Prostate gland (tissue), 2 donors: ENCODE measurements around the gene EXOSC2. TPM values are rescaled to one million over a fixed set of nuclear protein-coding genes. Genes with fewer than 3 reads are reported as not detected.
"Not testable (repeated sequence)": the region's sequence is repeated elsewhere in the genome, so short reads cannot be mapped to it uniquely, and the experiment has no call there.

ENCODE experiments used
- DNase-seq: peaks from one replicate; pipeline ENCODE4 v3.0.0-alpha.2; 2019; ENCODE audit warnings: low spot score
- H3K27ac ChIP-seq, 2 donors: fragments of 200-600 bp; sonication (generic); 2 replicates each; pipeline ENCODE4 v1.5.1; 2017 to 2019
- H3K27me3 ChIP-seq: fragments of 200-600 bp; sonication (generic); replicated peaks from 2 replicates; pipeline ENCODE4 v1.5.1; 2019; ENCODE audit not compliant: insufficient read depth
- H3K36me3 ChIP-seq, 2 donors: fragments of 200-600 bp; sonication (generic); 1 replicate in 1 of 2; 2 replicates in 1 of 2; pipeline versions ENCODE4 v1.5.1 to v1.8.1; 2017 to 2019
- H3K4me1 ChIP-seq: fragments of 200-600 bp; sonication (generic); replicated peaks from 2 replicates; pipeline ENCODE4 v1.5.1; 2019
- H3K4me3 ChIP-seq, 2 donors: fragments of 200-600 bp; sonication (generic); 2 replicates each; pipeline ENCODE4 v1.5.1; 2017 to 2019
- H3K9me3 ChIP-seq: fragments of 200-600 bp; sonication (generic); 2 replicates; pipeline ENCODE4 v1.5.1; 2017
- POLR2A ChIP-seq: fragments of 450-650 bp; IDR thresholded peaks from one replicate; pipeline ENCODE4 v1.6.1; 2016; ENCODE audit warnings: antibody characterized with exemption, mild to moderate bottlenecking
- POLR2AphosphoS5 ChIP-seq: sonication (generic); formaldehyde crosslinking; IDR thresholded peaks from one replicate; pipeline ENCODE4 v1.6.1; 2017; ENCODE audit warnings: antibody characterized with exemption
- WGBS: methylation state at CpG from one replicate; pipeline ENCODE4 v1.1.5; 2018; 5-methylcytosine and 5-hydroxymethylcytosine counted together
- intact Hi-C: fragments of 100-400 bp; cut with DNase I; formaldehyde crosslinking; loops from one replicate; pipeline ENCODE4 v1.14.2; 2022
- total RNA-seq, 2 donors: library from RNA; depleted of rRNA; stranded (reverse); fragments of >200 nt; gene quantifications; one replicate each; pipeline ENCODE4 v1.1.0, GENCODE V29; 2016
- TF ChIP-seq, protein P1 (sequence below), 4 experiments: fragments of 200-600 bp in 2 of 4; fragments of 450-650 bp in 2 of 4; sonication (generic) in 2 of 4; IDR thresholded peaks; 1 replicate in 3 of 4; 2 replicates in 1 of 4; pipeline ENCODE4 v1.5.1; 2016 to 2019; ENCODE audit warnings: antibody characterized with exemption in 4 of 4, mild to moderate bottlenecking in 2 of 4, moderate library complexity in 2 of 4

EXOSC2 gene
- total RNA-seq, 2 donors from 2014 or later: 18.4 to 22.7 TPM

DNA sequence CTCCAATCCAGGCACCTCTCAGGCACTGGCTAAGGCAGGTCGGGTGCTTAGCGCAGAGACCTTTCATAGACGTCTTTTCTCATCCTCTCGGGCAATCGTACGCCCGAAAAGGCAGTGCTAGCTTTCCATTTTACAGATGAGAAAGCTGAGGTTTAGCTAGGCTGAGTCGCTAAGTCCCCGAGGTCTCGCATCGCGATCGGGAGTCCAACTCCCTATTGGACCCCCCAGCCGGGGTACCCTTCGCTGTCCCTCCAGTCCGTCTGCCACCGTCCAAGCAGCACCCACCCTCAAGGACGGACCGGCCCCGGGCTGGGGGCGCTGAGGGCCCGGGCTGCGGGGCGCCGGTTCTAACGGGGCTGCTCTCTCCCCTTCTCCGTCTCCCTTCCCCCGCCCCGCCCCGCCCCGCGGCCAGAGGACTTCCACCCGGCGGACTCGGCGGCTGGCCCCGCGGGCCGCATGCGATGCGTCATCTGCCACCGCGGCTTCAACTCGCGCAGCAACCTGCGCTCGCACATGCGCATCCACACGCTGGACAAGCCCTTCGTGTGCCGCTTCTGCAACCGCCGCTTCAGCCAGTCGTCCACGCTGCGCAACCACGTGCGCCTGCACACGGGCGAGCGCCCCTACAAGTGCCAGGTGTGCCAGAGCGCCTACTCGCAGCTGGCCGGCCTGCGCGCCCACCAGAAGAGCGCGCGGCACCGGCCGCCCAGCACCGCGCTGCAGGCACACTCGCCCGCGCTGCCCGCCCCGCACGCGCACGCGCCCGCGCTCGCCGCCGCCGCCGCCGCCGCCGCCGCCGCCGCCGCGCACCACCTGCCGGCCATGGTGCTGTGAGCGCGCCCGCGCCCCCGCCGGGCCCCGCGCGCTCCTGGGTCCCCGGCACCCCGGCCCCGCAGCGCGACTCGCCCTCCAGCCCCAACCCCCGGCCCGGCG is 12.5 kb upstream of the EXOSC2 start:
- 3% methylated on average over 76 of the region's 116 CpGs for WGBS
- Histone ChIP-seq H3K27ac (no peak overlapping the region), H3K4me3 (peak overlapping the region; percentile 36 to 46), H3K27me3 (no peaks in the 10 kb centered on the region), H3K36me3 (no peaks in the 10 kb centered on the region), H3K9me3 (no peaks in the 10 kb centered on the region), H3K4me1 (peaks cover 5% of the 10 kb centered on the region)
- DNase-seq: peak; percentile 41
- TF ChIP-seq, protein P1, sequence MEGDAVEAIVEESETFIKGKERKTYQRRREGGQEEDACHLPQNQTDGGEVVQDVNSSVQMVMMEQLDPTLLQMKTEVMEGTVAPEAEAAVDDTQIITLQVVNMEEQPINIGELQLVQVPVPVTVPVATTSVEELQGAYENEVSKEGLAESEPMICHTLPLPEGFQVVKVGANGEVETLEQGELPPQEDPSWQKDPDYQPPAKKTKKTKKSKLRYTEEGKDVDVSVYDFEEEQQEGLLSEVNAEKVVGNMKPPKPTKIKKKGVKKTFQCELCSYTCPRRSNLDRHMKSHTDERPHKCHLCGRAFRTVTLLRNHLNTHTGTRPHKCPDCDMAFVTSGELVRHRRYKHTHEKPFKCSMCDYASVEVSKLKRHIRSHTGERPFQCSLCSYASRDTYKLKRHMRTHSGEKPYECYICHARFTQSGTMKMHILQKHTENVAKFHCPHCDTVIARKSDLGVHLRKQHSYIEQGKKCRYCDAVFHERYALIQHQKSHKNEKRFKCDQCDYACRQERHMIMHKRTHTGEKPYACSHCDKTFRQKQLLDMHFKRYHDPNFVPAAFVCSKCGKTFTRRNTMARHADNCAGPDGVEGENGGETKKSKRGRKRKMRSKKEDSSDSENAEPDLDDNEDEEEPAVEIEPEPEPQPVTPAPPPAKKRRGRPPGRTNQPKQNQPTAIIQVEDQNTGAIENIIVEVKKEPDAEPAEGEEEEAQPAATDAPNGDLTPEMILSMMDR (IDR thresholded peaks at IDR 0.05): no peak
- no peak for TF ChIP-seq POLR2AphosphoS5
- no peak for TF ChIP-seq POLR2A
- intact Hi-C loops: loop anchor here (5.0 to 10.0 kb wide), 2 partner anchors 106 to 574 kb away; partner anchors contain the start of gene FUBP3

DNA sequence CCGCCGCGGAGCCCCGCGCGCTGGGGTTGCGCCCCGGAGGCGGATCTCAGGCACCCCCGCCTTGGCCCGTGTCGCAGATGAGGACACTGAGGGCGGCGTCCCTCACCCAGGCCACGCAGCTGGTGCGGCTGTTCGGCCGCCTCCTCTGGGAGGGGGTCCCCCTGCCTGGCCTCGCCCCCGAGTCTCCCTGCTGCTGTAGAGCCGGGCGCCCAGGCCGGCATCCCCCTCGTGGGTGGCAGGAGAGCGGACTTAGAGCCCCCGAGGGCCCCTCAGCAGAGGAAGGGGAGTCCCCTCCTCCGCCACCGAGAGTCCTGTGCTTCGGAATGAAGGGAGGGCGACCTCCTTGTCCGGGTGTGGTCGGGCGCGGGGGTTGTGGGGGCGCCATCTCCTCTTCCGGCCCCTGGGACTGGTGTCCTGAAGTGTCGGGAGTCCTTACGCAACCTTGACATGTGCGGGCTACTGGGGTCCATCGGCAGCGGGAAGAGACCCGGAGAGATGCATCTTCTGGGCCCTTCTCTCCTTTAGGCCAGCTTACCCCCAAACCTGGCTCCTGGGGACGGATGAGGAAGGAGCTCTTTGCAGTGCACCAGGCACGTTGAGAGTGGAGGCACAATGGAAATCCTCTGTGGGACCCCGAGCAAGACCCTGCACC is 11.7 kb upstream of the EXOSC2 start:
- Histone ChIP-seq H3K27me3 (no peaks in the 10 kb centered on the region), H3K27ac (no peak overlapping the region)
- WGBS: 2% methylated on average over 43 of the region's 45 CpGs

DNA sequence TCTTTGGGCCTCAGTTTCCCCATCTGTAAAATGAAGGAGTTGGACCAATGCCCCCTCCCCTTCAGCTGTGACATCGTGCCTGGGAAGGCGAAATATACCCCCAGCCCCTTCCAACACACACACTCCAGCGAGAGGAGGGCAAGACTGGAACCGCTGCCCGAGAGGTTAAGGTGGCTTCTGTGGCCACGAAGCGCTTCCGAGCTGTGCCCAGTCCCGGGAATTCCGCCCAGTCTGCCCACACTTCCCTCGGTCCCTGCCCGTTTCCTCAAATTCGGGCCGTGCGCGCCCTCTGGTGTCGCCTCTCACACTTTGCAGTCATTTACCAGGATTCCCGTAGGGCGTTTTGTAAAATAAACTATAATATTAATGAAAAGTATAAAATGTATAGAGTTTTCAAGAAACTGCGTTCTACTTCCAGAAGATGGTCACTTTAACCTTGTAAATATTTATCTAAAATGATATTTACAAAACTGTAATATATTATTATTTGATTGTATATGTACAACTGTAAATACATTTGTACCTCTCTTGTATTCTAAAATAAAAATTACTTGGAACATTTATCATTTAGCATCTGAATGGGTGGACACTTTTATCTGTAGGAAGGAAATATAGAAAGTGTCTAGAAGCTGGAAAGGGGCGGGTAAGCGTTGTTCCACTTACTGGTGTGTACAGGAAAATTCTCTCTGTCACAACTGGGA is 11.0 kb upstream of the EXOSC2 start:
- Histone ChIP-seq H3K4me1 (peaks cover 5% of the 10 kb centered on the region), H3K27me3 (no peaks in the 10 kb centered on the region), H3K27ac (no peak overlapping the region), H3K4me3 (peak overlapping the region in 1 of 2 donors; percentile 46), H3K36me3 (no peaks in the 10 kb centered on the region), H3K9me3 (no peaks in the 10 kb centered on the region)
- peak; percentile 74 for DNase-seq
- intact Hi-C loops: loop anchor here (1.0 to 10.0 kb wide), 3 partner anchors 108 to 575 kb away; partner anchors contain the start of gene FUBP3
- WGBS: 4% methylated on average over 22 of the region's 22 CpGs
- TF ChIP-seq, protein P1 (IDR thresholded peaks at IDR 0.05): peak; percentile 71 to 90 (median 84)
- TF ChIP-seq POLR2A: no peak
- peak; percentile 48 for TF ChIP-seq POLR2AphosphoS5

More for the DNA sequence above, 11.7 kb upstream of the EXOSC2 start:
- intact Hi-C loops: loop anchor here (1.0 to 10.0 kb wide), 3 partner anchors 107 to 575 kb away; partner anchors contain the start of gene FUBP3
- no peak for DNase-seq
- no peaks in the 10 kb centered on the region for H3K36me3 ChIP-seq
- H3K4me3 ChIP-seq: peak overlapping the region; percentile 34 to 46
- H3K4me1 ChIP-seq: peaks cover 5% of the 10 kb centered on the region
- no peaks in the 10 kb centered on the region for H3K9me3 ChIP-seq
- no peak for TF ChIP-seq POLR2A
- TF ChIP-seq, protein P1 (IDR thresholded peaks at IDR 0.05): no peak
- no peak for TF ChIP-seq POLR2AphosphoS5

DNA sequence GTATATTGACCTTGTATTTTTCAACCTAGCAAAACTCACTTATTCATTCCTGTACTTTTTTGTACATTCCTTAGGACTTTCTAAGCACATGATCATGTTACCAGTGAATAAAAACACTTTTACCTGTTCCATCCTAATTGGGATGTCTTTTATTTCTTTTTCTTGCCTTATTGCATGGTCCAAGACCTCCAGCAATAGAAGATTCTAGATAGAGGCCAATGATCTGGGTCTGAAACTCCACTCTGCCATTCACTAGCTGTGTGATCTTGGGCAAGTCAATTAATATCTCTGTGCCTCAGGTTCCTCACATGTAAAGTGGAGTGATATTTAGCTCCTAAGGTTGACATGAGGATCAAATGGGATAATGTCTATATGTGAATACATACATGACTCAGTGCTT is 8.5 kb upstream of the EXOSC2 start:
- DNase-seq: no peak
- no peaks in the 10 kb centered on the region for H3K9me3 ChIP-seq
- no peaks in the 10 kb centered on the region for H3K27me3 ChIP-seq
- H3K4me1 ChIP-seq: peaks cover 5% of the 10 kb centered on the region
- intact Hi-C loops: loop anchor here (10.0 kb wide), 1 partner anchor 110 kb away; the partner anchor contains the start of gene FUBP3
- TF ChIP-seq POLR2AphosphoS5 (no peak), POLR2A (no peak)
- TF ChIP-seq, protein P1 (IDR thresholded peaks at IDR 0.05): no peak
- no peaks in the 10 kb centered on the region for H3K36me3 ChIP-seq
- H3K27ac ChIP-seq: no peak overlapping the region
- H3K4me3 ChIP-seq: no peak overlapping the region

DNA sequence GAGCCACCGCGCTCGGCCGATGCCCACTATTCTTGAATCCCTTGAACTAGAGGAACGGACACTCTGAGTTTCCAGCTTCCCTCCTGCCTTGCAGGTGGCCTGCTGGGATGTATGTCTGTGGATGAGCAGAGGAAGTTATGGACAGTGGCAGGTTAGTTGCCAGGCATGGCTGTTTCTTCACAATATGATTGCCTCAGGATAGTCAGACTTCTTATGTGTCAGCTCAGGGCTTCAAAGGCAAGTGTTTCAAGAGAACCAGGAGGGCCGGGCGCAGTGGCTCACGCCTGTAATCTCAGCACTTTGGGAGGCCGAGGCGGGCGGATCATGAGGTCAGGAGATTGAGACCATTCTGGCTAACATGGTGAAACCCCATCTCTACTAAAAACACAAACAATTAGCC is 7.6 kb upstream of the EXOSC2 start:
- not testable (repeated sequence) for DNase-seq, H3K4me1 ChIP-seq, H3K36me3 ChIP-seq, H3K9me3 ChIP-seq, H3K27ac ChIP-seq, H3K4me3 ChIP-seq, H3K27me3 ChIP-seq
- intact Hi-C loops: loop anchor here (10.0 kb wide), 1 partner anchor 111 kb away; the partner anchor contains the start of gene FUBP3
- 94% methylated on average over 10 of the region's 11 CpGs for WGBS
